GM19099 (cell line): ENCODE data around the gene ORC3.

ENCODE experiments used
- POLR2A ChIP-seq: IDR thresholded peaks from 3 replicates; pipeline ENCODE4 v1.6.1; 2011; ENCODE audit warnings: low read depth; ENCODE audit not compliant: insufficient read length; ENCODE audit errors: extremely low read depth

ORC3 gene

DNA sequence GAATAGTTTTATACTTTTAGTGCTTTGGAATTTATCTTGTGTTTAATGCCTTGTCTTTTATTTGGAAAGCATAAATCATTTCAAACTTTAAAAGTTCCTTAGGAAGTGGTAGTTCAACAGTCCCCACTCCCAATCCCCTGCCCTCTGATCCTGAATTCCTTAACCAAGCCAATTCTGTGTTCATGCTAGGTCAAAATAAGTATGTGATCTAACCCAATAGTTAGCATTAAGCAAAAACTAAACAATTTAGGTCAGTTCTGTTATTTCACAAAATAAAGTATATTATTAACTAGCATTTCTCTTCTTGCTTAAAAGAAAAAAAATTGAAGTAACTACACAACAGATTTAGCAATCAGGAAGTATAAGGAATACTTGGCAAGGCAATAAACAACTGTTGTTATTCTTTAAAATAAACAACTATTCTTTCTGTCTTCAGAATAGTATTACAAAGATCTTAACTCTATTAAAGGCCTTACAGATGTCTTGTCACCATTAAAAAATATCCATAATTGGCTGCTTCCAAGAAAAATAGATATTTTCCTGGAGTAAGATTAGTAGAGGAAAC is 75.1 kb downstream of the ORC3 start:
- no peak for TF ChIP-seq POLR2A

DNA sequence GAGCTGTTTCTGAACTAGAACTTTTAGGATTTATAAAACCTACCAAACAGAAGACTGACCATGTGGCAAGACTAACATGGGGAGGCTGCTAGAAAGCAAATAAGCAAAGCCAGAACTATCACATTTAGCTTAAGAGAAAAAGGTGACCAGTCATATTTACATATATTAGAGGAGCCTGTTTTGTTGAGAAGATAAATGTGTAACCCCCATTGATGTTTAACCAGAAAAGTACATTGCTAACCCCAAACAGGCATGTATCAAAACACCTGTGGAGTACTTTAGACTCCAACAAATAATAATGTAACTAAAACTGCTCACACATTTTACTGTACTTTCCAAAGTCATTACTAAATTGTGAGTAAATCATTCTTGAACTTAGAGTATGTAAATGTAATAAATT is 77.1 kb downstream of the ORC3 start:
- no peak for TF ChIP-seq POLR2A

GRCh38 chr6:87668013-87668412 is 78.1 kb downstream of the ORC3 start:
- TF ChIP-seq POLR2A = no peak

- no peak for TF ChIP-seq POLR2A
Observed at GRCh38 chr6:87669051-87669450, 79.1 kb downstream of the ORC3 start.

- TF ChIP-seq POLR2A = no peak
Observed at GRCh38 chr6:87670707-87671106, 80.8 kb downstream of the ORC3 start.

DNA sequence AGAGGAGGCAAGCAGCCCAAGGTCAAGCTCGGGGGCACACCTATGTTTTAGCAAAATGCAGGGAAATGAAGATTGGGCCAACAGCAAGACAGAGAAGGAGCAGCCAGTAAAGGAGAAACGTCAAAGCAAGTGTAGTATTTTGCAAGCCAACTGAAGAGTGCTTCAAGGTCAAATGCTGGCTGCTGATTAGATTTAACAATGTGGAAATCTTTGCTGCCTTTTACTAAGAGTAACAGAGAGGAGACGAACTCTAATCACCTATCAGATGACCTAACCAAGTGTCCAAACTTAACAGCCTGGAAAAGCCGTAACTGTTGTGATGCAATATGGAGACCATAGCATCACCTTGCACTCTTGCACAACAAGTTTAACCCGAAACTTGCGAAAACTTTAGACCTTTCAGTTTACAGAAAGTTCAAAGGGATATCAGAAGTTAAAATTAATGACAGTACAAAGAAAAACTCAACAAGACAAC is 81.7 kb downstream of the ORC3 start:
- no peak for TF ChIP-seq POLR2A

DNA sequence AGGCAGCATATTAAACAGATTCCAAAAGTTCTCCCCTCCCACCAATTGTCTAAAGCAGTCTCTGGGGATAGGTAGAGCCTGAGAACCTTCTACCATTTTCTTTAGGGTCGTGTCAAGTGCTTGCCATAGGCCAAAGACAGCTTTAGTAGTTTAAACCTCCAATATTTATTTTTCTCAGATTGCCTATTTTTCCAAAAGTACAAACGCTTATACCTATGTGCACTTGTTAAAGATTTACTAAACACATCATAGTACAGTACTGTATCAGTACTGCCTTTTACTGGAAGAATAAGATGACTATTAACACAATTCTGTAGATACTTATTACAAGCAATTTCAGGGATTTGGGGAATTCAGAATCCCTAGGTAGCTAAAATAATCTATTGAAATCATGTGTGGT is 82.7 kb downstream of the ORC3 start:
- no peak for TF ChIP-seq POLR2A

DNA sequence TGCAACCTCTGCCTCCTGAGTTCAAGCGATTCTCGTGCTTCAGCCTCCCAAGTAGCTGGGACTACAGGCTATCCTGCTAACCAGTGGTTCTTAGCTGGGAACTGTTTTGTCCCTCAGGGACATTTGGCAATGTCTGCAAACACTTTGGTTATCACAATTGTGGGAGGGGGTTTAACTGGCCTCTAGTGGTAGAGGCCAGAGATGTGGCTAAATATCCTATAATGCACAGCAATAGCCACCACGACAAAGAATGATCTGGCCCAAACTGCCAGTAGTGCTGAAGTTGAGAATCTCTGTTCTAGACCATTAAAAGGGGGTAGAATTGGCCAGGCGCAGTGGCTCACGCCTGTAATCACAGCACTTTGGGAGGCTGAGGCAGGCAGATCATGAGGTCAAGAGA is 83.3 kb downstream of the ORC3 start:
- TF ChIP-seq POLR2A = no peak

DNA sequence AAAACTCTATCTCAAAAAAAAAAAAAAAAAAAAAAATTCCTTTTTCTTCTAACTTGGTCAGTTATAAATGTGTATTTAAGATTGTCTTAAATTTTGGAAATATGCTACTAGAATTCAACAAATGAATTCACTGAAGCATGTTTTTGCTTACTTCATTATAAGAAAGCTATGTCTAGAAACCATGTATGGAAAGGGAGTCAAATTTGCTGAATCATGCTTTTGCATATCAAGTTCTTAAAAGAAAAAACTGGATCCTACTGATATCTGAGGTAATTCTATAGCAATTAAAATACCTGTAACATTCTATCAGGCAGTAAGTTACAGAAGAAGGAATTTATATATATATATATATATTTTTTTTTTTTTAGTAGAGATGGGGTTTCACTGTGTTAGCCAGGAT is 84.4 kb downstream of the ORC3 start:
- no peak for TF ChIP-seq POLR2A

GRCh38 chr6:87675004-87675681 is 85.2 kb downstream of the ORC3 start:
- TF ChIP-seq POLR2A = no peak

DNA sequence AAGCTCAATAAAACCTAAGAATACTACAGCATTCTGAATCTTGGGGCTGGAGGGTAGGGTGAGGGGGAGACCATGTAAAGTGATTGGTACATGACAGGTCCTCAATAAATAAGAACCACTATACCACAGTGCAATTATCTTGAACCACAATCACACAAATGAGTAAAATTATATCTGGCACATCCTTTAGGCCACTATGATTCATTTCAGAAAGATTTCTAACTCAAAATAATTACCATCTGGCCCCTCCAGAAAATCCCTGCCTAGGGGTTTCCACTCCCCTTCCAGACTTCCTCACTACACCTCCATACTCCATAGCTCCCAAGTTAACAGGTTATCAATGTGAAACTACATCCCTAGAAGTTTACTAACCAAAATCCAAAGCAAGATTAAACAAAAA is 92.4 kb downstream of the ORC3 start:
- no peak for TF ChIP-seq POLR2A

DNA sequence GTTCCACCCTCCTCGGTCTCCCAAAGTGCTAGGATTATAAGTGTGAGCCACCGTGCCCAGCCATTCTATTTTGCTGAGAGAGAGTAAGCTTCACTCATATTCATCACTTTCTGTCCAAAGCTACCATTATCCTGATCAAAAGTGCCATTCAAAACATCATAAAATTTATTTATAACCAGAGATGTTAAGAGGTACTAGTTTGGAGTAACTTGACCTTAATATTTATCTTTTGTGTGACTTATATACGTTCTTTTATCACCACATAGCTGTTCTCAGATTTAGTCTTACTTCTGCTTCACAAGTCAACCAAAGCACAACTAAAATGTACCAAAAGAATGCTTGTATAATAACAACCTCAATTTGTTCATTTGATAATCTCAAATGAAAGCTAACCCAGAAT is 94.0 kb downstream of the ORC3 start:
- TF ChIP-seq POLR2A = no peak

DNA sequence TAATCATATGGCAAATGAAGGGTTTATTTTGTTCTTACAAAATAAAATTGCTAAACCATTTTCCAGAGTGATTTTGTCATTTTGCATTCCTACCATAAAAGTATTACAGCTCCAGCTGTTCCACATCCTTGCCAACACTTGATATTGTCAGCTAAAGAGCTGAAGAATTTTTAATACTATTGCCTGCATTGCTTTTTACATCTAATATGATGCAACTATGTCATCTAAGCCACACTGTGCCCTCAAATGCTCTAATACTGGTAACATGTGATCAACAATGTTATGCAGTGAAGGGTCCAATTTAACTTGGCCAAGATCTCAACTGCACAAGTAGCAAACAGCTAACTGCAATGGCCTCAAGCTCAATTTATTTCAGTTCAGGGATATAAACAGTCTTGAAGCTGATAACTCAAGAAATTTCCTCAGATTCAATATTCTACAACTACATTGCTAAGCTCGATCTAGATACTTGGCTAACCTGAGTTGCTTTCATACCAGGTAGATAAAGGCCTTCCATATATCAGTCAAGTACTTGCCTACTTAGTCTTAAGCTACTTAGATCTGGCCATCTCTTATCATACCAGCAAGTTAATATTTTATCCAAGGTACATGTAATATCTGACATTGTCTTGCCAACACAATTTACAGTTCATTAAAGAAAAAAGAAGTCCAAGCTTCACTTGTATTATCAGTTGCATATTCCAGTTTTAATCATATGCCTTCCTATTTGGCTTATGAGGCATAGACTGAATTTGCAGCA is 95.1 kb downstream of the ORC3 start:
- no peak for TF ChIP-seq POLR2A

- no peak for TF ChIP-seq POLR2A
Observed at GRCh38 chr6:87687296-87687695, 97.4 kb downstream of the ORC3 start.

GRCh38 chr6:87690441-87690840 is 100.5 kb downstream of the ORC3 start:
- no peak for TF ChIP-seq POLR2A

DNA sequence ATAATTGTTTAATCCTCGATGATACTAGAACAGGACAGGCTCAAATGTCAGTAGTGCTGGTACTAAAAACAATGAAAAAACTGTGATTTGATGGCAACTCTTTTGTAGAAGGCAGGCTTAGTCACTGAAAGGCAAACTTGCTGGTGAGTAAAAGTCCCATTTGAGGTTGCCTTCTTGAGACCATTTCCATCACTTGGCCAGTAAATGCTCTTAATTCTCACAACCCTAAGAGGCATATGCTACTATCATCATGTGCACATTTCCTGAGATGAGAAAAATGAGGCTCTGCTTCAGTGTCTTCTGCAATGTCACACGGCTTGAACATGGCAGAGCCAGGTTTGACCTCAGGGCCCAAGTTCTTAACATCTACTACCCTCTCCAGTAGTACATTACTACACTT is 102.2 kb downstream of the ORC3 start:
- TF ChIP-seq POLR2A = no peak
